Hypothalamus (tissue), 51 donors: ENCODE measurements around the gene MTHFS.
"Not testable (repeated sequence)": the region's sequence is repeated elsewhere in the genome, so short reads cannot be mapped to it uniquely, and the experiment has no call there.

ENCODE experiments used
- DNase-seq, 51 donors: peaks; one replicate each; lab custom pipeline; 2025; lab: John Stamatoyannopoulos, UW

Gene MTHFS

DNA sequence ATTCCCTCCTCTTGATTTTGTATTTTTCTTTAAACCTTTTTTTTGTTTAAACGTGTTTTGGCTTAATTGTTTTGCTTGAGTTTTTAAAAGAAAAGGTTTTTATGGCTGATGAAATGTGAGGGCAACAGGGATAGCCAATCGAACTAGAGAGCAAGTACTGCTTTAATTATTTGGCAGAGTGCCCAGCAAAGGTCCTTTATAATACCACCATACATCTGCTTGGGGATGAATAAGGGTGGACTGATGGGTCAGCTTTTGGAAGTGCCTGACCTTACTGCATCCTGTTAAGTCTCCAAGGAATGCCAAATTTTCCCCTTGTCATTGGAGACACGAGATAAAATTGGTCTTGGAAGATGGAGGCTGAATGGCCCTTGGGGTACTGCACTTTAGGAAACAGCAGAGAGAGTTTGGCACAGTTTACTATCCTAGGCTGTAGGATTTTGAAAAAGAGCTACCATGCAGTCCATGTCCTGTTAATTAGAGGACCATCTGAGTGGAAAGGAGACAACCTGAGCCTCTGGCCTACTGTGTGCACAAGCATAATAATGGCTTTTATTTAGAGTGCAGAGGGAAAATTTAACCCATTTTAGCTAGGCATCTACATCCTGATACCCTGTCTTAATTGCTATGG is 19.8 kb upstream of the MTHFS start:
- no peak for DNase-seq

- not testable (repeated sequence) for DNase-seq
Measured at GRCh38 chr15:79915776-79916501, 19.1 kb upstream of the MTHFS start.

GRCh38 chr15:79914728-79915127 is 17.9 kb upstream of the MTHFS start:
- DNase-seq: no peak

GRCh38 chr15:79909556-79910335 is 12.9 kb upstream of the MTHFS start:
- not testable (repeated sequence) for DNase-seq

DNA sequence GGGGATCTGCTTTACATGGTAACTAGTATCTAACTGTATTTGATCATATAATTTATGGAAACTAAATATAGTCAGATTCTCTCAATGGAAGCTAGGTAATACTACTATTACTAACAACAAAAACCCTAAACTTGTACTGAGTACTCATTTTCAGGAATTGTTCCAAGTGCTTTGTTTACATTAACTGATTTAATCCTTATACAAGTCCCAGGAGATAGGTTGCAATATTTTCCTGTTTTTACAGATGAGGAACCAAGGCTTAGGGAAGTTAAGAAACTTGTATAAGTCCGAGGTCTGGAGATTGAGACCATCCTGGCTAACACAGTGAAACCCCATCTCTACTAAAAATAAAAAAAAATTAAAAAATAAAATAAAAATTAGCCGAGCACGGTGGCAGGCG is 7.5 kb upstream of the MTHFS start:
- no peak for DNase-seq

DNA sequence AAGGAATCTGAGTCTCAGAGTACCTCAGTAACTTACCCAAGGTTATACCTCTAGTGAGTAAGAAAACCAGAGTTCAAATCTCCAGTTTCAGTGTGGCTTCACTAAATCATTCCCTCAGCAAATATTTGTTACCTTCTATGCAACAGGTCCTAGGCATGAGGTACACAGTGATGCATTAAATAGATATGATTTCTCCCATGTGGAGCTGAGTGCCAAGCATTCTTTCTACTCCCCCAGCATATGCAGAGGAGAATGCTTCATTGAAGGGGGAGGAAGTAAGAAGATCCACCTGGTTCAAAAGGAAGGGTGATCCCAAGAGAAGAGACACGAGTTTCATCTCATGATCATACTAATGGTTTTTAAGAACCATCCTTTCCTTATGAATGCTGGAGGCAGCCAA is 6.8 kb upstream of the MTHFS start:
- no peak for DNase-seq

- no peak for DNase-seq
Measured at GRCh38 chr15:79903144-79903543, 6.3 kb upstream of the MTHFS start.

GRCh38 chr15:79901958-79902357 is 5.1 kb upstream of the MTHFS start:
- DNase-seq: no peak

DNA sequence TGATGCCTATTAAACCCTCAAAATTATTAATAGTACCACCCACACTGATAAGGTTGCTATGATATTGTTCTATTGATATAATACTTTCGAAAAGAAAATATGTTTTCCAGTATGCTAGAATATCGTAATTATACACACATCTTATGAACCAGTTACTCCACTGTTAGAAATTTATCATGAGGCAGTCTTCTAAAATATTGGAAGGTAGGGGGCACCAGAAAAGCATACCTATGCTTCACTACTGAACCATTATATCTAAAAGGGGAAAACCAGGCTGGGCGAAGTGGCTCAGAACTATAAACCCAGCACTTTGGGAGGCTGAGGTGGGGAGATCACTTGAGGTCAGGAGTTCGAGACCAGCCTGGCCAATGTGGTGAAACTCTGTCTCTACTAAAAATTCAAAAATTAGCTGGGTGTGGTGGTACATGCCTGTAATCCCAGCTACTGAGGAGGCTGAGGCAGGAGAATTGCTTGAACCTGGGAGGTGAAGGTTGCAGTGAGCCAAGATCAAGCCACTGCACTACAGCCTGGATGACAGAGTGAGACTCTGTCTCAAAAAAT is 4.1 kb upstream of the MTHFS start:
- not testable (repeated sequence) for DNase-seq

DNA sequence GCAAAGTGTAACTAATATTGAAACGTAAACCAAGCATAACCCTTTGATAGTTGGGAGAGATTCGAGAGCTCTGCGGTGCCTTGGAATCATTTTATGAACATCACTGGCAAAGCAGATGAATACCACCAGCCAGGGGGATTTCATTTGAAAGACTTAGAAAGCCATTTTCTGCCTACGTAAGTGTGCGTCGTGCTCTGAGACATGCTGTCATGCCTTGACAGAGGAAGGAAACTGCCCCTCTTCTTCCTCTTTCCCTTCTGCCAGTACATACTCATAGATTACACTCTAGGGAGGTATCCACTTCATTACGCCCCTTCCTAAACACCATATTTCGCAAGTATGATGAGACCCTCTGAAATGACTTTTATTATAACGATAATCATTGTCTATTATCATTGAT is 3.3 kb upstream of the MTHFS start:
- DNase-seq: no peak

DNA sequence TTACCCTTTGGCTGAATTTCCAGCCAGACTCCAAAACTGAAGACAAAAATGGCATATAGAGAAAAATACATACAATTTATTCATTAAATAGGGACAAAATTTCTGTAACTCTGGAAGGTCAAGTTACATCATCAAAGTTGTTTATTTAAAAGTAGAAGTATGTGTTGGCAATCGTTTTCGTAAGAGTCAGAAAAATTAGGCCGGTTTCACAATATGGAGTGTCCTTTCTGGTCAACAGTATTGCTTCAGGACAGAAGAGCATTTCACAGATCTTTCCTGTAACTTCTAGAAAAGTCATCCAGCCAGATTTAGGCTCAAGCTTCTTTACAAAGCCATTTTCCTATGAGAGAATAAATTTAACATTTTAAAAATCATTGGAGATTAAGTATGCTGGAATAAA is 2.0 kb upstream of the MTHFS start:
- not testable (repeated sequence) for DNase-seq

- DNase-seq: no peak
Measured at GRCh38 chr15:79898369-79898768, 1.6 kb upstream of the MTHFS start.

GRCh38 chr15:79897701-79898113 is 893 bp upstream of the MTHFS start:
- peak in 1 of 51 donors; percentile 44 for DNase-seq

GRCh38 chr15:79897380-79897678 is 515 bp upstream of the MTHFS start:
- DNase-seq: no peak

DNA sequence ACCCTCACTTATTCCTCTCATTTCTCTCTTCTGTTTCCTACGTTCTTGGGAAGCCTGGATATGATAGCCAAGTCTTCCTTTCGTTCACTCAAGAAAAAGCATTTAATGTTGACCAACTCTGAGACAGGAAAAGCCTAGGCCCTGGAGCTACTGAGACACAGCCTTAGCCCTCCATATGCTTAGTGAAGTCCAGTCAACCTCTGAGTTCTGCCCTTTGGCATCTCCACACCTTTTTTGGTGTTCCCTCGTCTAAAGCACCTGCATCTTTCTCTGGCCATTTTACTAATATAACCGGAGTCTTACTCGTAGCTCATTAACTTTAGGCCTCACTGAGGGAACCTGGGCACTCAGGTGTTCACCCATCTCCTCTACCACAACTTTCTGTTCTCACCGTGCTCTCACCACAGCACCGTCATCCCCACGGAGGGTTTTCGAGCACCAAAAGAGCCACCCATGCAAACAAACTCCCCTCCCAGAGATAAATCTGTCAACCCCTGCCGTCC is 632 bp downstream of the MTHFS start:
- peak in 1 of 51 donors; percentile 63 for DNase-seq

DNA sequence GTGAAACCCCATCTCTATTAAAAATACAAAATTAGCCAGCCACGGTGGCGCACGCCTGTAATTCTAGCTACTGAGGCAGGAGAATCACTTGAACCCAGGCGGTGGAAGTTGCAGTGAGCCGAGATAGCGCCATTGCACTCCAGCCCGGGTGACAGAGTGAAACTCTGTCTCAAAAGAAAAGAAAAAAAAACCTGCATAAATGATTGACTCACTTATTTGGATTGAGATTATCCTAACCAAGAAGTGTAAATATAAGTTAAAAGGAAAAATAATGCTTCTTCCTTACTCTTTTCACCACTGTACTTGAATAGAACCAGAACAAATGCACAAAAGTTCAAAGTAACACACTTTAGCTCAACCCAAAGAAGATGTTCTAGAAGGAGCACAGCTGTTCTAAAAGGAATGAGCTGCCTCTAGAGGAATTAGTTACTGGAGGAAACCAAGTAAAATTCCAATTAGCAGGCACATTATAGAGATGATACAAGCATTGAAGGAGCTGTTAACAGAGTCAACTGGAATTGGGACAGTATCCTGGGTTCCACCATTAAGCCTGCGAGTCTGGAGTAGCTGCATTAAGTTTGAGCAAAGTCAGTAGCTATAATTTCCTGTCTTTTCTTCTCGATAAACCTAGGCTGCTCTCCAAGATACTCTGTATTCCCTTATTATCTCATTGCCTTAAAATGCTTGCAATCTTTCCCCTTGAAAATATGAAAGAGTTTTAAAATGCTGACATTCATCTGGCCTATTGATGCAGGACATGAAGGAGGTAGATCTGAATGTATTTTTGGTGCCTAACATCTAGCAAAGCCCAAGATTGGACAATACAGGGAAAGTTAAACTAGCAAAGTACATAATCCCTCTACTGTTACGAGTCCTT is 9.5 kb downstream of the MTHFS start:
- no peak for DNase-seq

- no peak for DNase-seq
Measured at GRCh38 chr15:79886124-79886523, 10.7 kb downstream of the MTHFS start.

DNA sequence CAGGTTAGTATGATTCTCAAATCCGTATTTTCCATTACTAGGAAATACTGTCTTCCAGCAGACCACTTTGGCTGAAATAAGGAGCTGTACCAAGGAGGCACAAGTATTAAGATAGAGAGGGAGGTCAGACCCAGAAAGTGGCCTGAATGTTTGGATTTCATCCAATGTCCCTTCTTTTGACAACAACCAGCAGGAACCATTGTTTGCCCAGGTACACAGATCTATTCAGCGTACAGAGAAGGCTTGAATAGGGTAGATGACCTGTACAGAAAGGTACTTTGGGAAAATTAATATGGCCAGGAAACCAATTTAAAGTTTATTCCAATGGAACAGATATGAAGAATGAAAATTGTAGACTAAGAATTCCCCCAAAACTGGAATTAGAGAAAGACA is 12.6 kb downstream of the MTHFS start:
- no peak for DNase-seq

GRCh38 chr15:79883579-79884203 is 13.1 kb downstream of the MTHFS start:
- no peak for DNase-seq

DNA sequence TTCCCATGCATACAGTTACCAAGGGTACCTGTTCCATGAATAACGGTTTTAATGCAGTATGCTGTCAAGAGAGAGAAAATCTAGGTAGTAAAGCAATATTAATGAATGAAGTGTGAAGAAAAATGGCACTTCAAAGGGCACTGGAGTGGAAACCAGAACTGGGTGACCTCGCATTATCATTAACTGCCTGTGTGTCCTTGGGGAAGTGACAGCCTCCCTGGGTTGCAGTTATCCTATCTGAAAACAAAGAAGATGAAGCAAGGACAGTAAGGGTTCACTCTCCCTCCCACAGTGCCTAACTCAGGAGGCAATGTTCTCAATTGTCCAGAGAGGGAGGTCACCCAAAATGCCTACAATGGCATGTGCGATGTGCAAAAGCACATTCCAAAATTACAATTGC is 15.1 kb downstream of the MTHFS start:
- DNase-seq: no peak
